Smooth muscle cell (in vitro differentiated cells): Measurements from ENCODE around the gene GPR34. TPM values are rescaled to one million over a fixed set of nuclear protein-coding genes. Genes with fewer than 3 reads are reported as not detected.

ENCODE experiments used
- DNase-seq: peaks from one replicate; lab custom pipeline; 2025; ENCODE audit not compliant: unreplicated experiment; lab: John Stamatoyannopoulos, UW
- H2AFZ ChIP-seq: fragments of 200-600 bp; sonication (generic); 2 replicates; pipeline ENCODE4 v1.6.0; 2016; ENCODE audit warnings: antibody characterized with exemption, low read depth, mild to moderate bottlenecking
- H3F3A ChIP-seq: fragments of 200-600 bp; sonication (generic); 2 replicates; pipeline ENCODE4 v1.6.0; 2017; ENCODE audit warnings: antibody characterized with exemption, low read depth
- H3K27ac ChIP-seq: fragments of 200-600 bp; sonication (generic); 2 replicates; pipeline ENCODE4 v1.5.1; 2016; ENCODE audit warnings: low read depth, mild to moderate bottlenecking
- H3K27me3 ChIP-seq: fragments of 200-600 bp; sonication (generic); 2 replicates; pipeline ENCODE4 v1.6.1; 2016; ENCODE audit warnings: low read depth, mild to moderate bottlenecking
- H3K36me3 ChIP-seq: fragments of 200-600 bp; sonication (generic); 2 replicates; pipeline ENCODE4 v1.5.1; 2016; ENCODE audit warnings: low read depth
- H3K4me1 ChIP-seq: fragments of 200-600 bp; sonication (generic); 2 replicates; pipeline ENCODE4 v1.5.1; 2016; ENCODE audit warnings: low read depth
- H3K4me2 ChIP-seq: fragments of 200-600 bp; sonication (generic); 2 replicates; pipeline ENCODE4 v1.6.0; 2016; ENCODE audit warnings: mild to moderate bottlenecking
- H3K4me3 ChIP-seq: fragments of 200-600 bp; sonication (generic); 2 replicates; pipeline ENCODE4 v1.5.1; 2016; ENCODE audit warnings: mild to moderate bottlenecking
- H3K79me2 ChIP-seq: fragments of 200-600 bp; sonication (generic); 2 replicates; pipeline ENCODE4 v1.6.0; 2016; ENCODE audit warnings: low read depth, mild to moderate bottlenecking
- H3K9ac ChIP-seq: fragments of 200-600 bp; sonication (generic); 2 replicates; pipeline ENCODE4 v1.6.0; 2016; ENCODE audit warnings: low read depth
- H3K9me3 ChIP-seq: fragments of 200-600 bp; sonication (generic); replicated peaks from 2 replicates; pipeline ENCODE4 v1.5.1; 2016; ENCODE audit warnings: low read depth
- H4K20me1 ChIP-seq: fragments of 200-600 bp; sonication (generic); 2 replicates; pipeline ENCODE4 v1.6.0; 2016; ENCODE audit warnings: low read depth
- WGBS: methylation state at CpG from one replicate; pipeline ENCODE4 v1.1.7; 2016; ENCODE audit warnings: low lambda C conversion rate; 5-methylcytosine and 5-hydroxymethylcytosine counted together
- polyA plus RNA-seq: library from polyadenylated mRNA; unstranded; fragments of >200 nt; fragmentation: Nextera tagmentation; extraction: Ambion mirVana; gene quantifications from 2 replicates; pipeline ENCODE4 v1.2.1, GENCODE V29; 2016
- total RNA-seq: library from RNA; depleted of rRNA; stranded (reverse); fragments of >200 nt; gene quantifications from 2 replicates; pipeline ENCODE4 v1.2.3, GENCODE V29; 2014
- TF ChIP-seq, protein P1 (sequence below): fragments of 200-600 bp; sonication (generic); IDR thresholded peaks from 2 replicates; pipeline ENCODE4 v1.5.1; 2017; ENCODE audit warnings: borderline replicate concordance, mild to moderate bottlenecking, antibody characterized with exemption; ENCODE audit not compliant: insufficient read depth, poor library complexity, severe bottlenecking

Gene GPR34
- total and polyA plus RNA-seq, 2 experiments from 2014 or later: 0.31 to 2.2 TPM

GRCh38 chrX:41733939-41734338 is 45.2 kb downstream of the GPR34 start:
- Histone ChIP-seq H3K79me2 (no peaks in the 10 kb centered on the region), H2AFZ (no peak overlapping the region), H3K27me3 (no peaks in the 10 kb centered on the region), H3K4me1 (peaks cover 3% of the 10 kb centered on the region), H3K4me2 (no peak overlapping the region), H3K9ac (no peak overlapping the region), H3K36me3 (no peaks in the 10 kb centered on the region), H3K27ac (no peak overlapping the region), H3K9me3 (peaks cover 4% of the 10 kb centered on the region), H3K4me3 (no peak overlapping the region), H3F3A (no peaks in the 10 kb centered on the region), H4K20me1 (no peaks in the 10 kb centered on the region)
- 80% methylated on average over 1 of the region's 1 CpG for WGBS
- TF ChIP-seq, protein P1, sequence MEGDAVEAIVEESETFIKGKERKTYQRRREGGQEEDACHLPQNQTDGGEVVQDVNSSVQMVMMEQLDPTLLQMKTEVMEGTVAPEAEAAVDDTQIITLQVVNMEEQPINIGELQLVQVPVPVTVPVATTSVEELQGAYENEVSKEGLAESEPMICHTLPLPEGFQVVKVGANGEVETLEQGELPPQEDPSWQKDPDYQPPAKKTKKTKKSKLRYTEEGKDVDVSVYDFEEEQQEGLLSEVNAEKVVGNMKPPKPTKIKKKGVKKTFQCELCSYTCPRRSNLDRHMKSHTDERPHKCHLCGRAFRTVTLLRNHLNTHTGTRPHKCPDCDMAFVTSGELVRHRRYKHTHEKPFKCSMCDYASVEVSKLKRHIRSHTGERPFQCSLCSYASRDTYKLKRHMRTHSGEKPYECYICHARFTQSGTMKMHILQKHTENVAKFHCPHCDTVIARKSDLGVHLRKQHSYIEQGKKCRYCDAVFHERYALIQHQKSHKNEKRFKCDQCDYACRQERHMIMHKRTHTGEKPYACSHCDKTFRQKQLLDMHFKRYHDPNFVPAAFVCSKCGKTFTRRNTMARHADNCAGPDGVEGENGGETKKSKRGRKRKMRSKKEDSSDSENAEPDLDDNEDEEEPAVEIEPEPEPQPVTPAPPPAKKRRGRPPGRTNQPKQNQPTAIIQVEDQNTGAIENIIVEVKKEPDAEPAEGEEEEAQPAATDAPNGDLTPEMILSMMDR: no peak
- no peak for DNase-seq

- Histone ChIP-seq H3K4me2 (no peak overlapping the region), H3K27ac (no peak overlapping the region), H3K4me3 (no peak overlapping the region), H4K20me1 (no peaks in the 10 kb centered on the region), H2AFZ (no peak overlapping the region), H3K79me2 (no peaks in the 10 kb centered on the region), H3K4me1 (peaks cover 3% of the 10 kb centered on the region), H3K9ac (no peak overlapping the region), H3F3A (no peaks in the 10 kb centered on the region), H3K36me3 (no peaks in the 10 kb centered on the region), H3K9me3 (peaks cover 4% of the 10 kb centered on the region), H3K27me3 (no peaks in the 10 kb centered on the region)
- 12% methylated on average over 1 of the region's 1 CpG for WGBS
- no peak for DNase-seq
- TF ChIP-seq, protein P1: peak; percentile 9
Observed at GRCh38 chrX:41734530-41734929, 45.8 kb downstream of the GPR34 start.

DNA sequence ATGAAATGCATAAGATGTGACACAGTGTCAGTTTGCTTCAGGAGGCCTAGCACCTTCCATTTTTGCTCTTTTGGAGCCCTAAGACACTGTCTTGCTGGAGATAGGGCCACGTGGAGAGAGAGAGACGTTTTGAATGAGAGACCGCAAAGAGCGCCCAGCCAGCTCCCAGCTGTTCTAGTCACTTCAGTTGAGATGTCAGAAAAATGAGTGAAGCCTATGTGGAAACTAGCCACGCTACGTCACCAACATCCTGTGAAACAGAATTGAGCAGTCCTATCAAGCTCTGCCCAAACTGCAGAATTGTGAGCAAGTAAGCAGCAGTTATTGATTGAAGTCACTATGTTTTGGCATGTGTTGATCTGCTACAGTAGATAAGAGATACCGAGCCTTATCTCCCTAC is 48.3 kb downstream of the GPR34 start:
- TF ChIP-seq, protein P1: no peak
- no peaks in the 10 kb centered on the region for H3F3A ChIP-seq
- no peaks in the 10 kb centered on the region for H3K79me2 ChIP-seq
- no peak overlapping the region for H2AFZ ChIP-seq
- H3K4me1 ChIP-seq: peaks cover 3% of the 10 kb centered on the region
- no peak overlapping the region for H3K4me2 ChIP-seq
- 74% methylated on average over 7 of the region's 7 CpGs for WGBS
- peaks cover 4% of the 10 kb centered on the region for H3K9me3 ChIP-seq
- no peaks in the 10 kb centered on the region for H3K27me3 ChIP-seq
- H3K27ac ChIP-seq: no peak overlapping the region
- H3K36me3 ChIP-seq: no peaks in the 10 kb centered on the region
- H3K9ac ChIP-seq: no peak overlapping the region
- no peak for DNase-seq
- no peak overlapping the region for H3K4me3 ChIP-seq
- H4K20me1 ChIP-seq: no peaks in the 10 kb centered on the region

DNA sequence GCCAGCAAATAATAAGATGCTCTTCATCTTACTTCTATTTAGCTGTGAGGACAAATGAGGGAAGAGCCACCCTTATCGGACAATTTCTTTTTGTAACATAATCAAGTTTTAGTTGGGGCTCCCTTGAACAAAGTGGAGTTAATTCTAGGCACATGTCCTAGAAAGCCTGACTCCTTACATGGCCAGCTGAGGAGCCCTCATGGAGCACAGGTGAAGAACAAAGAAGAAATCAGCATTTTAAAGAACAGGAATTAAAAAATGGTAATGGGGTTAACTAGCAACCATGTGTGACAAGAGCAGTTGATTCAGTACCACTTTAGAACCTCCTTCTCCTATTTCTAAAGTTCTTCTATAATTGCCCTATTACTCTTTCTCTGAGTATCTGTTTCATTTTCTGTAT is 51.1 kb downstream of the GPR34 start:
- Histone ChIP-seq H3K79me2 (no peaks in the 10 kb centered on the region), H3K9me3 (peaks cover 4% of the 10 kb centered on the region), H2AFZ (no peak overlapping the region), H3K27me3 (no peaks in the 10 kb centered on the region), H3K4me3 (no peak overlapping the region), H3K4me2 (no peak overlapping the region), H3K36me3 (no peaks in the 10 kb centered on the region), H3K27ac (no peak overlapping the region), H3F3A (no peaks in the 10 kb centered on the region), H3K9ac (no peak overlapping the region), H3K4me1 (no peaks in the 10 kb centered on the region), H4K20me1 (no peaks in the 10 kb centered on the region)
- WGBS: 90% methylated on average over 1 of the region's 1 CpG
- TF ChIP-seq, protein P1: no peak
- no peak for DNase-seq
